Astrocyte of the spinal cord (primary cell): ENCODE results near the gene TENM3.

Source experiments
- DNase-seq: peaks from one replicate; pipeline ENCODE4 v3.0.0; 2011; ENCODE audit warnings: low read depth, low spot score
- H3K4me3 ChIP-seq: 2 replicates; pipeline ENCODE4 v1.5.1; 2011; ENCODE audit warnings: low read depth, mild to moderate bottlenecking, low read length, moderate library complexity
- in situ Hi-C: cut with HindIII; loops from 2 replicates; pipeline ENCODE4 v1.10.0; 2017; ENCODE audit warnings: low sequenced_read_pairs
- TF ChIP-seq, protein P1 (sequence below): IDR thresholded peaks from 2 replicates; pipeline ENCODE4 v1.5.1; 2012; ENCODE audit warnings: low read depth, mild to moderate bottlenecking, low read length, inconsistent platforms

The TENM3 gene

DNA sequence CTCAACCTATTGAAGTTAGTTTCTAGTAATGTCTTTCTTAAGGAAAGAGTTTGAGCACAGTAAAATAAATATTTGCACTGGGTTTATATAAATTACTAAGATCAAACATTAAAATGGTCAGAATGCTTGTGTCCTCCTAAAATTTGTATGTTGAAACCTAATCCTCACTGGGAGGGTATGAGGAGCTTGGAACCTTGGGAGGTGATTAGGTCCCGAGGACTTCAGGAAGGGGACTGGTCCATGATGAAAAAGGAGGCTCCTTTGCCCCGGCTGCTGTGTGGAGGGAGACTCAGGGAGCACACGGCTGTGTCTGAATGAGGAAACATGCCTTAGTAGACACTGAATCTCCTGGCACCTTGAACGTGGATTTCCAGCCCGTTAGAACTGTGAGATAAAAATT, 221.9 kb downstream of the TENM3 start:
- no peak overlapping the region for H3K4me3 ChIP-seq
- TF ChIP-seq, protein P1, sequence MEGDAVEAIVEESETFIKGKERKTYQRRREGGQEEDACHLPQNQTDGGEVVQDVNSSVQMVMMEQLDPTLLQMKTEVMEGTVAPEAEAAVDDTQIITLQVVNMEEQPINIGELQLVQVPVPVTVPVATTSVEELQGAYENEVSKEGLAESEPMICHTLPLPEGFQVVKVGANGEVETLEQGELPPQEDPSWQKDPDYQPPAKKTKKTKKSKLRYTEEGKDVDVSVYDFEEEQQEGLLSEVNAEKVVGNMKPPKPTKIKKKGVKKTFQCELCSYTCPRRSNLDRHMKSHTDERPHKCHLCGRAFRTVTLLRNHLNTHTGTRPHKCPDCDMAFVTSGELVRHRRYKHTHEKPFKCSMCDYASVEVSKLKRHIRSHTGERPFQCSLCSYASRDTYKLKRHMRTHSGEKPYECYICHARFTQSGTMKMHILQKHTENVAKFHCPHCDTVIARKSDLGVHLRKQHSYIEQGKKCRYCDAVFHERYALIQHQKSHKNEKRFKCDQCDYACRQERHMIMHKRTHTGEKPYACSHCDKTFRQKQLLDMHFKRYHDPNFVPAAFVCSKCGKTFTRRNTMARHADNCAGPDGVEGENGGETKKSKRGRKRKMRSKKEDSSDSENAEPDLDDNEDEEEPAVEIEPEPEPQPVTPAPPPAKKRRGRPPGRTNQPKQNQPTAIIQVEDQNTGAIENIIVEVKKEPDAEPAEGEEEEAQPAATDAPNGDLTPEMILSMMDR: no peak
- no peak for DNase-seq
- in situ Hi-C loops: no loop called here

DNA sequence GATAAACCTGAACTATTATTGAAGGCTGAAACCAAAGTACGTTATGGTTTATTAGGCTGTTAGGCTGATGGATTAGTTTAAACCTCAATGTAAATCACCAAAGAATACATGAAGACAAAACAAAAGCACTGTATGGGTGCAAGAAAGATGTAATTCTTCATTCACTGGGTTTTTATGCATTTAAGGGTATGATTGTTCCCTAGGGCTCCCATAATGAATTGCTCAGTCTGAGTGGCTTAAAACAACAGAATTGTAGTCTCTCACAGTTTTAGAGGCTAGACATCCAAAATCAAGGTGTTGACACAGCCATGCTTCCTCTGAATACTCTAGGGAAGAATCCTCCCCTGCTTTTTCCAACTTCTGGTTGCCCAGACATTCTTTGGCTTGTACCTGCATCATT, 222.8 kb downstream of the TENM3 start:
- in situ Hi-C loops: no loop called here
- no peak for DNase-seq
- H3K4me3 ChIP-seq: no peak overlapping the region
- TF ChIP-seq, protein P1: no peak

DNA sequence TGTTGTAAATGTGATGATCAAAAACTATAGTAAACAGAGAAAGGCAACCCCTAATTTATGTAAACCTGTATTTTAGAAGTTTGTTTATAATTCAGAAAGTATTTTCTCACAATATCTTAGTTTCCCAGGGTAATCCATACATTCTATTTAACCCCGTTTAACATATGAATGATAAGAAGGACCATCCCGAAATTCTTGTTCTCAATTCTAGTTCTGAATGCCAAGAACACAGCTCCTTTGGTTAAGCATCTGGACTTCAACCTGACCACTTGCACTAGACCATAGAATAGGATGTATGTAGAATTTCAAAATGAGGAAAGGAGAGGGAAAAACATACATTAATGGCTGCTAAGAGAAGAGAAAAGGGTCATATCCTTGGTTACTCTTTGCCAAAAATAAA, 227.0 kb downstream of the TENM3 start:
- H3K4me3 ChIP-seq: no peak overlapping the region
- TF ChIP-seq, protein P1: no peak
- in situ Hi-C loops: no loop called here
- DNase-seq: no peak

DNA sequence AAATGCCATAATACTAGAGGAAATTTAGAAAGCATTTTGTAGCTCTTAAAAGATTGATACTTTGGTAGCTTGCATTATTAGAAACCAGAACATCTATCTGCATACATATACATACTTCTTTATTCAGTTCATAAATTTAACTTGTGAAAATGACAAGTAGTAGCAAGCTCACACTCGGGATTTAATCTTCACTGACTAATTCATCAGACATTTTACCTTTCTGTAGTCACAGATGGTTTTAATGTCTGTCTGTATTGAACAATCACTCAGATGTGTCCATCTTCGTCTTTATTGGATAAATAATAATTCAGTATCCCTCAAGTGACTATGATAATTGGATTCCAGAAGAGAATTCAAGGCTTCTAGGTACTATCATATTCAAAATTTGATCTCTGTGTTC, 232.3 kb downstream of the TENM3 start:
- TF ChIP-seq, protein P1: no peak
- DNase-seq: no peak
- H3K4me3 ChIP-seq: no peak overlapping the region
- in situ Hi-C loops: no loop called here

DNA sequence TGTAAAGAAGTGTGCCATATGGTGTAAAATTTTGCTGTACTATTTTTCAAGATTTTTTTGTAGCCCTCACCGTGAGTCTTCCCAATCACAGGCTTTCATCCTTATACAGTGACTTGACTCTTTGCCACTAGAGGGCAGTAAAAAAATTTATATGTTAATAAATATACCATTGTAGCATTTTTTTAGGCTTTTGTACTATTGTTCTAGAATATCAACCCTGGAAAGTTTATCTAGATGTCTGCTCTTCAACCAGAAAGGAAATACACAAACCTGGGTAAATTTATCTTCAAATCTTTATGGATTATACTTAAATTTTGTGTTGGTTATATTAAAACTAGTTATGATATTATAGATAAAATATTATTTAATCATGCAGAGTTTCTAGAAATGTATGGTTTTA, 235.3 kb downstream of the TENM3 start:
- peak; percentile 65 for DNase-seq
- TF ChIP-seq, protein P1: peak; percentile 68
- no peak overlapping the region for H3K4me3 ChIP-seq
- in situ Hi-C loops: no loop called here

DNA sequence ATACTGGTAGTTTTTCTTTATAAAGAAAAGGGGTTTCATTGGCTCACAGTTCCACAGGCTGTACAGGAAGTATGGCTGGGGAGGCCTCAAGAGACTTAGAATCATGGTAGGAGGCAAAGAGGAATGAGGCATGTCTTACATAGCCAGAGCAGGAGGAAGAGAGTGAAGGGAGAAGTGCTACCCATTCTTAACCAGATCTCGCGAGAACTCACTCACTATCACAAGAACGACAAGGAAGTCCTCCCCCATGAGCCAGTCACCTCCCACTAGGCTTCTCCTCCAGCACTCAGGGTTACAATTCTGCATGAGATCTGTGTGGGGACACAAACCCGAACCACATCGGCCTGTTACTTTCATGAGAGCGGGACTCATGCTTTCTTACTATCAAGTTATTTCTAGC, 240.5 kb downstream of the TENM3 start:
- H3K4me3 ChIP-seq: no peak overlapping the region
- TF ChIP-seq, protein P1: no peak
- DNase-seq: no peak
- in situ Hi-C loops: no loop called here

DNA sequence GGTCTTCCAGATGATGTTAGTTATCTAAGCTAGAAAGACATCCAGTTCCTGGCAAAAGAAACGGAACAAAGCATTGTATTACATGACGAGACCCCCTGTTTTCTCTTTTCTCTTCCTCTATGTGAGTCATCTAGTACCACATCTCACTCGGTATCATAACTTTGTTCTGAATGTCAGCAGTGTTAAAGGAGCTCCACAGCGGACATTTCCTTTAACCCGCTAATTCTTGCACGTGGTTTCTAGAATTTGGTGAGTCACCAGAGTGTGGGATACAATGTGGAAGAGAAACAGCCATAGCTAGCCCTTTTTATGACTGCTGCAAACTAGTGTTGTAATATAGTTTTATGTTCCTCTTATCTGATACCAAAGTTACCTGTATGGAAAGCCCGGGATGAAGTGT, 243.7 kb downstream of the TENM3 start:
- DNase-seq: peak; percentile 17
- no peak overlapping the region for H3K4me3 ChIP-seq
- in situ Hi-C loops: no loop called here
- TF ChIP-seq, protein P1: no peak
